NCI-H526 treated with DMSO at 0.1 percent for 48 hours (cell line): ENCODE measurements around the gene CACNA1G.

Source experiments
- DNase-seq: peaks from one replicate; lab custom pipeline; 2025; lab: John Stamatoyannopoulos, UW

The CACNA1G gene

DNA sequence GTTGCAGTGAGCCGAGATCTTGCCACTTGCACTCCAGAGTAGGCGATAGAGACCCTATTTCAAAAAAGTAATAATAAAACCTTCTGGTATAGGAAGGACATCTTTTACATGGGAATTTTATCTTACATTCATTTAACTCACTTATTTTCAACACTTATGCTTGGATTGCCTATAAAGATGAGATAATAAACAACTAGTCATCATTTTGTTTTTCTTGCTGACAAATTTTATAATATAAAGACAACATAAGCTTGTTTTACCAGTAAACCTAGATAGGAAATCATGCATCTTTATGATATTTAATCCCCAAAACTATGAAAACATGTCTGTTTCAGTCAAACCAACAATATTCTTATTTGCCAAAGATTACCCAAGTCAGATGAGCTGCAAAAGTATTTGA, 91.1 kb downstream of the CACNA1G start:
- no peak for DNase-seq

DNA sequence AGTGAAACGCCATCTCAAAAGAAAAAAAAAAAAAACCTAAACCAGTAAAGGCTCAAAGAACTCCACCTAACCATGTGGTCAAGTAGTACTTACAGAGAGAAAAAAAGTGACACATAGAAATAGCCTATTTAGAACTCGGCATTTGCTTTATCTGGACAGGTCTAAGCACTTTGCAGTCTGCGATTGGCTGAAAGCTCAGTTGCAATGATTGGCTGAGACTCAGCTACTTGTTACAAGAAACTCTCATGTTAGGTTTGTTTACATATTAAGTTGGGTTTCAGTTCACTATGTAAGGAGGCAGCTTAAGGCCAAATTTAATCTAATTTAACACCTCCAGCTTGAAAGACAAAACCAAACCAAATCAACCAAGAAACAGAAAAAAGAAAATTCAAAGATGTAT, 93.2 kb downstream of the CACNA1G start:
- no peak for DNase-seq

DNA sequence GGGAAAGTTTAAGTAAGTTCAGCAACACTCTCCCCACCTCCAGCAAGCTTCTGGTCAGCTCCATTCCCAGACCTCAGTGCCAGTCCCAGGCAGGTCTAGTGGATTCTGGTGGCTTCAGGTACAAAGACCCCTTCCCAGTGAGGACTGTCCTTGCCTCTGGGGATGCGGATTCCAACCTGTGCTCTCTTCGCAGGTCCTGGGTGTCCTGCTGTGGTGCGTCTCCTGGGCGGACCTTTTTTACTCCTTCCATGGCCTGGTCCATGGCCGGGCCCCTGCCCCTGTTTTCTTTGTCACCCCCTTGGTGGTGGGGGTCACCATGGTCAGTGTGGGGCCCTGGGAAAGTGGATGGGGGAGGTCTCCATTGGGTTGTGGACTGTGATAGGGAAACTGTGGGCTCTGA, 96.0 kb downstream of the CACNA1G start:
- DNase-seq, result no peak

DNA sequence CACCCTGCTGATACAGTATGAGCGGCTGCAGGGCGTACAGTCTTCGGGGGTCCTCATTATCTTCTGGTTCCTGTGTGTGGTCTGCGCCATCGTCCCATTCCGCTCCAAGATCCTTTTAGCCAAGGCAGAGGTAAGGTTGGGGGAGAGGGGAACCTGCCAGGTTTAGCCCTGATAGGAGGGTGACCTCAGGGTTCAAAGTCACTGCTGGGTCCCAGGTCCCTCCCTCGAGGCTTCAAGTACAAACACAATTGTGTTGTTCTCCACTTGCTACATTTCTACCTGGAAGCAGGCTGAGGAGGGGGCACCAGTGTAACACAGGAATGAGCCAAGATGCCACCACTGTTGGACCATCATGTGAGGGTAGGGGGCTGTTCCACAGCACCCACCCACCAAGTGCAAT, 96.5 kb downstream of the CACNA1G start:
- no peak for DNase-seq

DNA sequence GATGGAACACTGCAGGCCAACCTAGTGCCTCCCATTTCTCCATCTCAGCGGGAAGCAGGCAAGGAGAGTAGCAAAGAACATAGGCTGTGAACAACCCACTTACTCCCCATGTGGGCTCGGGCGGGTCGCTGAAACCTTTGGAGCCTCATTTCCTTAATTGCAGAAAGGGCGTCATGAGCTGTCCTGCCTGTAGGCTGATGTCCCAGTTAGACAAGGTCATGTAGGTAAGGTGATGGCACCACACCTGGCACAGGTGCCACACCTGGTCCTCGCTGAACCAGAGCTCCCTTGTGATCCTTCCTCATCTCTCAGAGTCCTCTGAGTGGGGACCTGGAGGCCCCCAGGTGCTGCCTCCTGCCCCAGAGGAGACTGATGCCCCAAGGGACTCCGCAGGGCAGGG, 97.1 kb downstream of the CACNA1G start:
- DNase-seq, result no peak

DNA sequence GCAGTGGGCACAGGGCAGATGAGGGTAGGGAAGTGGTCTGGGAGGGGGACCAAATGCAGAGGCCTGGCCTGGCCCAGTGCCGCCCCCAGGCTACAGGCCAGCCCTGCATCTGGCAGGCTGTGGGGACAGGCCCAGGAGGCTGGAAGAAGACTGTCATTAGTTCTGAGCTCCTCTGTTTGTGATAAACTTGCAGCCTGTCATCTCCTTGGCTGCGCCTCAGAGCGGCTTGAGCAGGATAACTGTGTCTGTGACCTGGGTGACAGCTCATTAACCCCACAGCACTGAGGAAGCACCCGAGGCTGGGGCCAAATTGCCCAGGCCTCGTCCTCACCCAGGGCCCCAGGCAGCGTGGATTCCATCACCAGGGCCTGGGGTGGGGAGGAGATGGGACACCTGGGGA, 98.1 kb downstream of the CACNA1G start:
- DNase-seq, result no peak

DNA sequence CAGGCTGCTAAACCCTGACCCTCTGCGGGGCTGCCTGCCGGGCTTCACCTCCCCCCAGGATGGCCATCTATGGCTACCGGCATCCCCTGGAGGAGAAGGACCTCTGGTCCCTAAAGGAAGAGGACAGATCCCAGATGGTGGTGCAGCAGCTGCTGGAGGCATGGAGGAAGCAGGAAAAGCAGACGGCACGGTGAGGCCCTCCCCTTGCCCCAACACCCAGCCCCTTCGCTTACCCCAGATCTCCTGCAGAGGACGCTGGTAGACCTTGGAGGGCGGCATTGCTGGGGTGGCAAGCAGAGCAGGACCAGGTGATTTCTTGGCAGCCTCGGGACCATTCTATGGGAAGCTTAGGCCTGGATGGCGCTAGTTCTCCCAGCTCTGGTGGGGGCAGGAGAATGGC, 98.7 kb downstream of the CACNA1G start:
- DNase-seq, result no peak

DNA sequence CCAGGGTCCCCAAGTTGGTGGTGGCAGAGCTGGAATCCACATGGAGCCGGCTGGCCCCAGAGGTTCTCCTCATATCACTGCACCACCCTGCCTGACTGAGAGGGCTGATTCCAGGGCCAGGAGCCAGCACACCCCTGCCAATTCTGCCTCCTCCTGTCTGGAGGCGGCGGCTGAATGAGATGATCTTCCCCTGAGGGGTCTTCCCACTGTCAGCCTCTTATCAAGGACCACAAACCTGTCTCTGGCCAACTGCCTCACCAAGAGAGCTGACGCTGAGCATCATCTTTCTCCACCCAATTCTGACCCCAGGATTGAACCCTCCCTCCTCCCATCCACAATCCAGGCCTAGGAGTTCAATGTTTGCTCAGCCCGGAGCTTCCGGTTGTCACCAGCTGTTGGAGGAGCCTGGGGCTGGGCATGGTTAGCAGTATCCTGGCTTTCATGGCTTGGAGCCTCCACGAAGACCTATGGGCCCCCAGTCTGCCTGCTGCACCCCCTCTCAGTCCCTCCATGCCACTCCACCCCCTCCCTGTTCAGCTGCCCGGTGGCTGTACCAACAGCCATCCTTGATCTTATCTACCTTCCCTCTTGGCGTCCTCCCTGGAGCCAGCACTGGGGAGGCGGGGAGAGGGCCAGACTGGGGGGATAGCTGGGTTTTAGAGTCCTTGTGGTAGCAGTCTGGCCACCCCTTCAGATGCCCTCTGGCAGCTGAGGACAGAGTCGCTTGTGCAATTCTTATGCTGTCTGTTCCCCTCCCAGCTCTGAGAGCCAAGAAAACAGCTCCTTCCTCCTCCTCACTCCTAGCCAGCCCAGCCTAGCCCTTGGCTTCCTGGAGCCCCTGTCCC, 99.7 kb downstream of the CACNA1G start:
- no peak for DNase-seq

DNA sequence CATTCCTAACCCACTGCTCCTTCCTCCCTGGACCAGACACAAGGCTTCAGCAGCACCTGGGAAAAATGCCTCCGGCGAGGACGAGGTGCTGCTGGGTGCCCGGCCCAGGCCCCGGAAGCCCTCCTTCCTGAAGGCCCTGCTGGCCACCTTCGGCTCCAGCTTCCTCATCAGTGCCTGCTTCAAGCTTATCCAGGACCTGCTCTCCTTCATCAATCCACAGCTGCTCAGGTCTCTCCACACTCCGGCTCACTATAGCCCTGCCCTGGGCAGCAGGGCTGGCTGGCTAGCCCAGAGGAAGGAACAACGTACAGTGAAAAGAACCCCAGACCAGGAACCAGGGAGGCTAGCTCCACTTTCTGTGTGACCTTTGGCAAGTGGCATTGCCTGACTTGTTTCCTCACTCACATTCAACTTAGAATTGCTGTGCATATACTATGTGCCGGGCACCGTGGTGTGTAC, 100.4 kb downstream of the CACNA1G start:
- no peak for DNase-seq

DNA sequence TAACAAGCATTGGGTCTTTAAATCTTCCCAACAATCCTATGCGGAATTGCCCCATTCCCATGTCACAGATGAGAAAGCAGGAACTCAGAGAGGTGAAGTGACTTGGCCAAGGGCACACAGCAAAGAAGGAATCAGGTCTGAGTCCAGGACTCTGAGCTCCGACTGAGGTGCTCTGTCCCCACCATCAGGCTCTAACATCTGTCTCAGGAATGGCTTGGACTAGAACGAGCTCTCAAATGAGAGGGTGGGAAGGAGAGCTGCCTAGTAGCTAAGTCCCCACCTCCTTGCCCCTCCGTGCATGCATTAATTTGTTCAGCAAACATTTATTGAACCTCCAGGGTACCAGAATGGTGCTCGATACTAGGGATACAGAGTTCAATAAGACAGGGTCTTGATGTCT, 100.8 kb downstream of the CACNA1G start:
- DNase-seq, result no peak

DNA sequence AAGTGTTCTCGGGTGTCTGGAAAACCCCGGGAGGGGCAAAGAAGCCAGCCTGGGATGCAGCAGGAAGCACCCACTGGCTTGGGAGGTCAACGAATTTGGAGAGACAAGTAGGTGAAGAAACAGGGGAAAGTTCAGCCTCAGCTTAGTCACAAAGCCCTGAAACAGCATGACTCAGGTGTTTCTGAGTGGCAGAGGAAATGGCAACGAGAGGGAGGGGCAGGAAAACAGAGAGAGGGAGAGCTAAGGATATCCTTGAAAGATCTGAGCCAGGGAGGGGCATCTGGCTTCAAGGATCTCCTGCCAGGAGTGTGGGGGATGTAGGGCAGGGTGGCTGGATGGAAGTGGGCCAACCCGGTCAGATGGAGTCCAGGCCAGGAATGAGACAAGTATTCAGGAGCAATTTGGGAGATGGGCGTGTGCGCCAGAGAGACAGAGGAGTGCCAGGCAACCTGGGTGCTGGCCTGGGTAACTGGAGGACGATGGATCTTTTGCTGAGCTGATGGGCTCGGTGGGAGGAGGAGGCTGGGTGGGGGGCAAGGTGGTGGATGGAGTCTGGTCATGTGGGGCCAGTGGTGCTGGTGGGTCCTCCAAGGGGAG, 101.4 kb downstream of the CACNA1G start:
- no peak for DNase-seq

DNA sequence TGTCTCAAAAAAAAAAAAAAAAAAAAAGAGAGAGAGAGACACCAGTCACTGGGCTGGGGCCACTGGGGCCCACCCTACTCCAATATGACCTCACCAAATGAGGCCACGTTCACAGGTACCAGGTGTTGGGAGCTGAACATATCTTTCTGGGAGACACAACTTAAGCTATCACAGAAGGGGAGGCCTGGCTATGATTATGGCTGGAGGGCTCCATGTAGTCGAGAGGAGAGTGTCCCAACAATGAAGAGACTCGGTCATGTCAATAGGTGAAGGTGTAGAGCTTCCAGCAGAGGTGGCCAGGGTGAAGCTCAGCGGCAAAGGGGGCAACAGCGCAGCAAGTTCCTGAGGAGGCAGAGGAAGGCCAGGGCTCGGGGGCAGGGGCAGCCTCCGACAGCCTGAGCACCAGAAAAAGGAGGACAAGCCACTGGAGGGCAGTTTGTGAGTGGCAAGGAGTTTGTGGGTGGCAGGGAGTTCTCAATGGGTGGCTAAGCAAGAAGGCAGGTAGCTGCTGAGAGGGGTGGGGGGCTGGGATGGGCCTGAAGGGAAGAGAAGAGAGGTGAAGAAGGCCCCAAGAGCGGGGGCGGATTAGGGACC, 102.2 kb downstream of the CACNA1G start:
- no peak for DNase-seq

DNA sequence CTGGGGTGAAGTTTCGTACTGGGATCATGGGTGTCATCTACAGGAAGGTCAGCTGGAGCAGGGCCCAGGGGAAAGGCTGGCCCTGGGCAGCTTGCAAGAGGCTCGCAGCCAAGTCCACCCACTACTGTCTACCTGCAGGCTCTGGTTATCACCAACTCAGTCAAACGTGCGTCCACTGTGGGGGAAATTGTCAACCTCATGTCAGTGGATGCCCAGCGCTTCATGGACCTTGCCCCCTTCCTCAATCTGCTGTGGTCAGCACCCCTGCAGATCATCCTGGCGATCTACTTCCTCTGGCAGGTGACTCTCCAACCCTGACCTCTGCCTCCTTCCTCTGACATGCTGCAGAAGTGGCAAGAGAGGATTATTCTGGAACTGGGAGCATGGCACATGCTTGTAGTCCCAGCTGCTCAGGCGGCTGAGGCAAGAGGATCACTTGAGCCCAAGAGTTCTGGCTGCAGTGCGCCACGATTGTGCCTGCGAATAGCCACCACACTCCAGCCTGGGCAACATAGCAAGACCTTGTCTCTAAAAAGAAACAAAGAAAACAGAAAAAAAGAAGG, 103.4 kb downstream of the CACNA1G start:
- DNase-seq, result no peak

DNA sequence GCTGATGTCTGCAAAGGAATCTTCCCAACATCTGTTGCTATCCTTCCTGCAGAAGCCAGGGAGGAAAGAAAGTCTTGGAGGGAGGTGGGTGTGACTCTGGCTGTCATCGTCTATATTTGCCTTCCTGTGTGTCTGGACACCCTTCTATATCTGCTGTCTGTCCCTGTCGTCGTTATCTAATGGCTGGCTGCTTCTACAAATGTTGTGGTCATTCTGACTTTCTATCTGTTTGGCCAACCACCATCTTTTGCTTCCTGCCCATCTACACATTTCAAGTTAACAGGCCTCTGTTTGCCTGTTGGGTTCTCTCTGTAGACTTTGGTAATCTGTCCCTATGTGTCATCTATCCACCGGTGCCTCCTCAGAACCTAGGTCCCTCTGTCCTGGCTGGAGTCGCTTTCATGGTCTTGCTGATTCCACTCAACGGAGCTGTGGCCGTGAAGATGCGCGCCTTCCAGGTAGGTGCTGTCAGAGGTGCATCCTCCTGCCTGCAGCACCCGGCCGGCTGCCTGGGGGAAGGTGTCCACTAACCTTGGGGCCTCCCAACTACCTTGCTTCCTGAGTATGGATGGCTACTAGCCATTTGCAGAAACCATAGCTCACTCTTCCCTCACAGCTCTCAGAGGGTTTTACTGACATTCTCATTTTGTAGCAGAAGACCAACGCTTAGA, 104.4 kb downstream of the CACNA1G start:
- no peak for DNase-seq

DNA sequence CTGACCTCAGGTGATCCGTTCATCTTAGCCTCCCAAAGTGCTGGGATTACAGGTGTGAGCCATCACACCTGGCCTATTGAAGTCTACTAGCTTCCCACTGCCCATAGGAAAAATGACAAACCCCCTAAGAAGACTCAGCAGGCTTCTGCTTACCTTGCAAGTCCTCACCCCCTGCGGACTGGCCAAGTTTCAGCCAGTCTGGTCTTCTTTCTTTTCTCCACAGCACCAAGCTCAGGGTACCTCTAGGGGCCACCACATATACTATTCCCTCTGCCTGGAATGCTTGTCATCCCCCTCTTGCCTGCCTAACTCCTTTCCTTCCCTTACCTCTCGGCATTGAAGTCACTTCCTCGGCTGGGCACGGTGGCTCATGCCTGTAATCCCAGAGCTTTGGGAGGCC, 105.3 kb downstream of the CACNA1G start:
- no peak for DNase-seq

DNA sequence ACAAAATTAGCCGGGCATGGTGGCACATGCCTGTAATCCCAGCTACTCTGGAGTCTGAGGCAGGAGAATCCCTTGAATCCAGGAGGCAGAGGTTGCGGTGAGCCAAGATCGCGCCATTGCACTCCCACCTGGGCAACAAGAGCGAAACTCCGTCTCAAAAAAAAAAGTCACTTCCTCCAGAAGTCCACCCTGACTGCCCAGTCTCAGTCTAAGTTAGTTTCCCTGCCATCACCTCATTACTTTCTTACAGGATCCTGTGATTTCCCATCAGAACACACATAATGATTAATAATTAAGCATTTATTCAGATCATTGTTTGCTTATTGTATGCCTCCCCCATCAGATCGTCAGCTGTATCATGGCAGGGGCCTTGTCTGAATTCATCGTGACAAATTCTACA, 105.8 kb downstream of the CACNA1G start:
- DNase-seq, result no peak

DNA sequence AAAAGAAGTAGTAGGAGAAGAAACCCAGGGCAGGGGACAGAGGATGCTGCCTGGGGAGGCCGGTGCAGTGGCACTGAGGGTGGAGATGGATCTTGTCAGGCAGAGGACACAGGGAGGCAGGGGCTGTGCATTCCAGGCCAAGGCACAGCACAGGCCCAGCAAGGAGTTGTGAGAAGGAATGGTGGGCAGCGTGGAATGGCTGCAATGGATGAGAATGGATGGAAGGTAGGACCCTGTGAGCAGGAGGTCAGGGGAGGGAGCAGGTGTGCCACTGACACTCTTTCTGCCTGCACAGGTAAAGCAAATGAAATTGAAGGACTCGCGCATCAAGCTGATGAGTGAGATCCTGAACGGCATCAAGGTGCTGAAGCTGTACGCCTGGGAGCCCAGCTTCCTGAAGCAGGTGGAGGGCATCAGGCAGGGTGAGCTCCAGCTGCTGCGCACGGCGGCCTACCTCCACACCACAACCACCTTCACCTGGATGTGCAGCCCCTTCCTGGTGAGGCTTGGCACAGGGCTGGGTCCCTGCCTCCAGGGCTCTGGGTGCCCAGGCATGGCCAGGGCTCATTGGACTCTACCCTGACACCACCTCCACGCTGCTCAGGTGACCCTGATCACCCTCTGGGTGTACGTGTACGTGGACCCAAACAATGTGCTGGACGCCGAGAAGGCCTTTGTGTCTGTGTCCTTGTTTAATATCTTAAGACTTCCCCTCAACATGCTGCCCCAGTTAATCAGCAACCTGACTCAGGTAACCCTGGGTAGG, 106.9 kb downstream of the CACNA1G start:
- no peak for DNase-seq

DNA sequence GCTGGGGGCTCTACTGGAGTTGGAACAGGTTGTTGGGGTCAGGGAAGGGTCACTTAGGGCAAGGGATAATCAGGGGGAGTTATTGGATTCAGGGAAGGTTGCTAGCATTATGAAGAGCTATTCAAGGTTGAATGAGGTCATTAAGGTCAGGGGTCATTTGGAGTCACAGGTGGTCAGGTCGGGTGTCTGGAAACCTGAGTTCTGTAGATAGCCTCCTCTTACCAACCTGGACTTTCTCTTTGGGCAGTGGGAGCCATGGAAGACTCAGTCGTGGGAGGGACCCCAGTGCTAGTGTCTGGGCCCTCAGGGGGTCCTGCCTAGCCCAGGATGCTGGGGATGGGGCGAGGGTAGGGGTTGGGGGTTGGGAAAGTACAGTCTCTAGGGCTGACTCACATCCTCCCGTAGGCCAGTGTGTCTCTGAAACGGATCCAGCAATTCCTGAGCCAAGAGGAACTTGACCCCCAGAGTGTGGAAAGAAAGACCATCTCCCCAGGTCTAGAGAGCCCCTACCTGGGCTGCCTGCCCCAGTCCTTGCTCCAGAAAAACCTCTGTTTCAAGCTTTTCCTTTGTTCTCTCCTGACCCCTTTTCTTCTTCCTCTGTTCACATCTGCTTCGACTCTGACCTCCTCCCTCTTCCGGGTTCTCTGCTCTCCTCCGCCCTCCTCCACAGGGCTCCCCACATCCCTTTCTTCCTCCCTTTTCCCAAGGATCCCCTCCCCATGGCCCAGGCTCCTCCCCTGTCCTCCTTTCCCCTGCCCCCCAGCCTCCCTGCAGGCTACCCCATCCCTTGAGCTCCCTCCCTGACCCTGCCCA, 107.7 kb downstream of the CACNA1G start:
- DNase-seq, result no peak

DNA sequence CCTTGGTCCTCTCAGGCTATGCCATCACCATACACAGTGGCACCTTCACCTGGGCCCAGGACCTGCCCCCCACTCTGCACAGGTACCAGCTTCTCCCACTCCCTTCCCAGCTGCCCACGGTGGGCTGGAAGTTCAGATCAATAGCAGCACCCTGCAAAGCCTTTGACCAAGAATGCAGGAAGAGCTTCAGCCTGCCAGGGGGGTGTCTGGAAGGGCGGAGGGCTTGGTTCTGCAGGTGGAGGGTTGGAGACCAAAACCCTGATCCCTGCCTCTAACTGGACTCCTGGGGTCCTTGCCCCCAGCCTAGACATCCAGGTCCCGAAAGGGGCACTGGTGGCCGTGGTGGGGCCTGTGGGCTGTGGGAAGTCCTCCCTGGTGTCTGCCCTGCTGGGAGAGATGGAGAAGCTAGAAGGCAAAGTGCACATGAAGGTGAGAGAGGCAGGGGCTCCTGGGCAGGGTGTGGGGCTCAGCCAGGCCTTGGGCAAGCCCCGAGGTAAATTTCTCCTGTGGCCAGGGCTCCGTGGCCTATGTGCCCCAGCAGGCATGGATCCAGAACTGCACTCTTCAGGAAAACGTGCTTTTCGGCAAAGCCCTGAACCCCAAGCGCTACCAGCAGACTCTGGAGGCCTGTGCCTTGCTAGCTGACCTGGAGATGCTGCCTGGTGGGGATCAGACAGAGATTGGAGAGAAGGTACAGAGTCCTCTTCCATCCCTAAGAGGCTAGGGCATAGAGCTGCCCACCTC, 108.5 kb downstream of the CACNA1G start:
- no peak for DNase-seq

DNA sequence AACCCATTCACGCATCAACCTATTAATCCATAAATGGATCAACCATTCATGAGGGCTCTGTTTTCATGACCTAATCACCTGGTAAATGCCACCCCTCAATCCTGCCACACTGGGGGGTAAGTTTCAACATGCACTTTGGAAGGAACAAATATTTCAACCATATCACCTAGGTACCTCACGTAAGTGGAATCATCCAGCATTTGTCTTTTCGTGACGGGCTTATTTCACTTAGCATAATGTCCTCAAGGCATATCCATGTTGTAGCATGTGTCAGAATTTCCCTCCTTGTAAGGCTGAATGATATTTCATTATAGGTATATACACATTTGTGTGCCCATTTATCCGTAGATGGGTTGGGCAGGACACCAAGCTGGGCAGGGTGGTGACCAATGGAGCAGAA, 111.6 kb downstream of the CACNA1G start:
- no peak for DNase-seq
